ENCODE data around the gene DIP2A.

DNA sequence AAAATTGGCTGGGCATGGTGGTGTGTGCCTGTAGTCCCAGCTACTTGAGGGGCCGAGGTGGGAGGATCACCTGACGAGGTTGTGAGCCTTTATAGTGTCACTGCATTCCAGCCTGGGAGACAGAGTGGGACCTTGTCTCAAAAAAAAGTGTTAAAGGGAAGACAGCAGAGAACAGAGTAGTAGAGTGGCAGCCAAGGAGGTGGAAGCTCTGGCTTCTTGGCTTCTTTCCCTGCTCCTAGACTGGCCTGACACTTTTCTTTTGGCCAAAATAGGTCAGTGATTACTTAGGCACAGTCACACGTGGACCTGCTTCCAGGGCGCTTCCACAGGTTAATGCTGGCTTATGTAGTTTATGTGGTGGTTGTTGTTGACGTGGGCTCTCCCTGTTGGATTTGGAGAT, 3.2 kb downstream of the DIP2A start:
- no peak for TF ChIP-seq EZH2phosphoT487 (IDR thresholded peaks at IDR 0.05; ENCODE audit: unreplicated experiment)
- TF ChIP-seq, protein P1, sequence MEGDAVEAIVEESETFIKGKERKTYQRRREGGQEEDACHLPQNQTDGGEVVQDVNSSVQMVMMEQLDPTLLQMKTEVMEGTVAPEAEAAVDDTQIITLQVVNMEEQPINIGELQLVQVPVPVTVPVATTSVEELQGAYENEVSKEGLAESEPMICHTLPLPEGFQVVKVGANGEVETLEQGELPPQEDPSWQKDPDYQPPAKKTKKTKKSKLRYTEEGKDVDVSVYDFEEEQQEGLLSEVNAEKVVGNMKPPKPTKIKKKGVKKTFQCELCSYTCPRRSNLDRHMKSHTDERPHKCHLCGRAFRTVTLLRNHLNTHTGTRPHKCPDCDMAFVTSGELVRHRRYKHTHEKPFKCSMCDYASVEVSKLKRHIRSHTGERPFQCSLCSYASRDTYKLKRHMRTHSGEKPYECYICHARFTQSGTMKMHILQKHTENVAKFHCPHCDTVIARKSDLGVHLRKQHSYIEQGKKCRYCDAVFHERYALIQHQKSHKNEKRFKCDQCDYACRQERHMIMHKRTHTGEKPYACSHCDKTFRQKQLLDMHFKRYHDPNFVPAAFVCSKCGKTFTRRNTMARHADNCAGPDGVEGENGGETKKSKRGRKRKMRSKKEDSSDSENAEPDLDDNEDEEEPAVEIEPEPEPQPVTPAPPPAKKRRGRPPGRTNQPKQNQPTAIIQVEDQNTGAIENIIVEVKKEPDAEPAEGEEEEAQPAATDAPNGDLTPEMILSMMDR (conservative IDR thresholded peaks at IDR 0.05; ENCODE audit: low read depth in 2 of 2), result no peak
- no peak for TF ChIP-seq EZH2 (IDR thresholded peaks at IDR 0.05; ENCODE audit: low read depth, unreplicated experiment)
- no peak for TF ChIP-seq POLR2AphosphoS5 (IDR thresholded peaks at IDR 0.05; ENCODE audit: low read depth)
- no peak for TF ChIP-seq REST (IDR thresholded peaks at IDR 0.05; ENCODE audit: unreplicated experiment)
- TF ChIP-seq ZNF114 (CRISPR knock-in tag; IDR thresholded peaks at IDR 0.05), result no peak
- TF ChIP-seq CREB1 (CRISPR knock-in tag; IDR thresholded peaks at IDR 0.05; ENCODE audit: low read depth), result no peak
- TF ChIP-seq STAT1 (IDR thresholded peaks at IDR 0.05; ENCODE audit: unreplicated experiment), result no peak
- TF ChIP-seq JUNB (IDR thresholded peaks at IDR 0.05; ENCODE audit: unreplicated experiment), result no peak
- TF ChIP-seq NANOG (IDR thresholded peaks at IDR 0.05; ENCODE audit: borderline replicate concordance), result no peak
- TF ChIP-seq ETS1 (IDR thresholded peaks at IDR 0.05), result no peak
- no peak for TF ChIP-seq ZNF462 (CRISPR knock-in tag; IDR thresholded peaks at IDR 0.05)

Data from GM23338 (cell line).